ENCODE results near the gene IL5.

DNA sequence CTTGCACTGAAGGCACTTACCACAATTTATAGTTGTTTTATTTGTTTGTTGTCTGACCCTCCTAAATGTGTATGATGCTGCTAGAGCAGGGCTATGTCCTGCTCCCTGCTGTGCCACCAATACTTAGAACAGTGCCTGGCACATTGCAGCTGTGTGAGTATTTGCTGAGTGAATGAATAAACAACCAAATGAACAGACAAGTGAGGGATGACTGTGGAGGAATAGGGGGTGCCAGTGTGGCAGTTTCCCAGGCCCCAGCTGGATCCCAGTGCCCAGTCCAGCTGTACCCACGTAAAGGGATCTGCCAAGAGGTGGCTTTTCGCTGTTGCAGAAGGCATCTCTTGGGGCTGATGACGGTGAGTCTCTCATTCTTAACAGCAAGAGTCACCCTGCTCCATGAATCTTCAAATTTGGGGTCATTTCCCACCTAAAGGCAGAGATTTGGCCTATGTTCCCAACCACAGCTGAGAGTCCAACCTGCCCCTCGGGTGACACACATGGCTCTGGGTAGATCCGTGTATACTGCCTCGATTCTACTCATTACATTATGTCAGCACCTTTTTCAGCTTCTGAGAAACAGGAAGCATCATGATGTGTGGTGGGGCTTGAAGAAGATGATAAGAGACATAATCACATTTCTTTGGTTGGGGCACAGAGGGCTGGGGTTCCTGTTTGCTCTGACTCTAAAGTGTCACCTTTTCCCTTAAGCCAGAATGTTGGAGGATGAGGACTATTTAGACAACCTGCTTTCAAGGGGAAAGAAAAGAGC, 14.3 kb downstream of the IL5 start:
- no peak for TF ChIP-seq CTCF (IDR thresholded peaks at IDR 0.05)
- no peak for TF ChIP-seq POLR2A (IDR thresholded peaks at IDR 0.05)
